HAP-1 (cell line): ENCODE data around the gene ZFYVE26.

Experiments used
- DNase-seq, 2 experiments: peaks; one replicate each; pipeline ENCODE4 v3.0.0-alpha.2; 2016 to 2020; ENCODE audit warnings: low spot score in 2 of 2
- H3K27me3 ChIP-seq: fragments of 250-450 bp; sonication (Bioruptor Pico); 2 replicates; pipeline ENCODE4 v1.5.1; 2020; ENCODE audit warnings: low read depth, mild to moderate bottlenecking, moderate library complexity
- H3K36me3 ChIP-seq: fragments of 250-450 bp; sonication (Bioruptor Pico); replicated peaks from 2 replicates; pipeline ENCODE4 v1.5.1; 2020; ENCODE audit warnings: mild to moderate bottlenecking
- H3K4me1 ChIP-seq: fragments of 250-450 bp; sonication (Bioruptor Pico); 2 replicates; pipeline ENCODE4 v1.5.1; 2020; ENCODE audit warnings: mild to moderate bottlenecking
- H3K4me3 ChIP-seq: fragments of 250-450 bp; sonication (Bioruptor Pico); 2 replicates; pipeline ENCODE4 v1.5.1; 2020; ENCODE audit warnings: mild to moderate bottlenecking, moderate library complexity
- H3K9me3 ChIP-seq: fragments of 250-450 bp; sonication (Bioruptor Pico); 2 replicates; pipeline ENCODE4 v1.5.1; 2020; ENCODE audit warnings: mild to moderate bottlenecking, moderate library complexity
- in situ Hi-C: fragments of 300-500 bp; cut with MboI; formaldehyde crosslinking; loops from 3 replicates; pipeline ENCODE4 v1.14.3; 2020; ENCODE audit warnings: low sequenced_read_pairs, inconsistent platforms, mixed read lengths

Gene ZFYVE26

DNA sequence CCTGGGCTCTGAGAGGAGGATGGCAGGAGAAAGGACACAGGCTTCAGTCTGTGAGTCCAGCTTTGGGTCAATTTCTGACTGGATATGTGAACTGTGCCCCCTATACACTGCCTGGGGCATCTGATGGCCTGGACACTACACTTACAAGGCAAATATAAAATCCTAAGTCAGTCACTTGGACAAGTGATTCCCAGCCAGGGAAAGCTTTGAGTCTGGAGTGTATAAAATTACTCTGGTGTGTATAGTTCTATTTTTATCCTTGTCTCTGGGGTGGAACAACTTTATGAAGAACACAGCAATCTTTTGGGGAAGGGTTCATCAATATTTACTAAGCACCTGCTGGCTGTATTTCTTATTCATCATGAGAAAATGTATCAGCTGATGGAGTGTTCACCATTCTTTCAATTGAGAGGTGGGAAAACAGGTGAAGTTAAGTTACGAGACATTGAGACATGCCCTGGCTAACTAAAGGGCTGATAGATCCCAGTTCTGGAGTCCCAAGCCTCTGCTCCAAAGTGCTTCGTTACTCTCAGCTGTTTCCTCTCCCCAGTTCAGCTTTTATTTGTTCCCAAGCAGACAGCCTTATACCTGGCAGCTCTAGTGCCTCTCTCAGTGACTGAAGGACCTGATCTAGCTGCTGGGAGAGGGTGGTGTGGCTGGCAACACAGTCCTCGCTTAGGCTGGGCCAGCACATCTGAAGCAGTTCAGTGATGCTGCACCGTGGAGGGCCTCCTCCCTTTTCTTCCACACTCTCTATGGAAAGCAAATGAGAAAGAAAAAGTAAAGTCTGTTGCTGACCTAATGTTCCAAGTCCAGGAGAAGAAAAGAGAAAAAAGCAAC, 30.9 kb downstream of the ZFYVE26 start:
- Histone ChIP-seq H3K4me1 (no peaks in the 10 kb centered on the region), H3K36me3 (peaks cover 66% of the 10 kb centered on the region), H3K9me3 (no peaks in the 10 kb centered on the region), H3K27me3 (no peaks in the 10 kb centered on the region), H3K4me3 (no peak overlapping the region)
- DNase-seq: no peak
- in situ Hi-C loops: no loop called here

DNA sequence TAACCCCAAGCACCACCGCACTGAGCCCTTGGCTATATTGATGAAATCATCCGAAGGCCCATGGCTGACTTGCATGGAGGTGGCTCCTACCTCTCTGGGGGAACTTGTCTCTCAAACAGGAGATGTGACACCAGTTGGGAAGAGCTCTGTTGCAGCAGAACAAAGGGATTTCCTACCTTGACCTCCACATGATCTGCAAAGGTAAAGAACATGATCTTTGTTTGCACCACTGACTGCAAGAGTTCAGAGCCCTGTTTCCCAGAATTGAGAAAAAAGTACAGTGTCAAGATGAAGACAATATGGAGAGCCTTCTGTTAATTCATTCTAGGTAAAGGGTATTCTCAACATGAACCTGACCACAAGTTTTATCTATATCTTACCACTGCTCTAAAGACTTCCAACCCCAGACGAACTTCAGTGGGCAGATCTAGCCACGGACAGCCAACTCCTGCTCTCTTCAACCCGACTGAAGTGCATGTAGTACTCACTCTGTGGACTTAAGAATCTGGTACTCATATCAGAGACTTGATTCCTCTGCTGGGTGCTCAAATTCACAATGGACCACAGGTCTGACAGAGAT, 32.1 kb downstream of the ZFYVE26 start:
- no peaks in the 10 kb centered on the region for H3K27me3 ChIP-seq
- H3K9me3 ChIP-seq: no peaks in the 10 kb centered on the region
- peaks cover 69% of the 10 kb centered on the region for H3K36me3 ChIP-seq
- DNase-seq: no peak
- no peak overlapping the region for H3K4me3 ChIP-seq
- no peaks in the 10 kb centered on the region for H3K4me1 ChIP-seq
- in situ Hi-C loops: no loop called here

DNA sequence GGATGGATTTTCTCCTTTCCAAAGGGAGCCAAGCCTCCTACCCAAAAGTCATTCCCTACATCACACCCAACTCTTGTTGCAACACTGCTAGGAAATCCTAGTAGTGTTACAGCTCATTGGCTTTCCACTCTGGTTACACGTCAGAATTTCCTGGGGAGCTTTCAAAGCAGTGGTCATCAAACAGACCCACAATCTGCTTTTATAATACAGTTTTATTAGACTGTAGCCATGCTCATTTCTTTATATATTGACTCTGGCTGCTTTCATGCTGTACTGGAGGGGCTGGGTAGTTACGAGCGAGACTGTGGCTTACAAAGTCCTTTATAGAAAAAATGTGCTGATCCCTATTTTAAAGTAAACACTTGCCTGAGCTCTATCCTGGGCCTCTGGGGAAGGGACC, 34.3 kb downstream of the ZFYVE26 start:
- Histone ChIP-seq H3K36me3 (peaks cover 64% of the 10 kb centered on the region), H3K9me3 (no peaks in the 10 kb centered on the region), H3K4me1 (no peaks in the 10 kb centered on the region), H3K4me3 (no peak overlapping the region), H3K27me3 (no peaks in the 10 kb centered on the region)
- DNase-seq: no peak
- in situ Hi-C loops: no loop called here

- in situ Hi-C loops: no loop called here
Observed at GRCh38 chr14:67778792-67779191, 37.6 kb downstream of the ZFYVE26 start.

GRCh38 chr14:67776653-67777322, 39.6 kb downstream of the ZFYVE26 start:
- H3K36me3 ChIP-seq: peaks cover 53% of the 10 kb centered on the region
- H3K27me3 ChIP-seq: no peaks in the 10 kb centered on the region
- H3K4me3 ChIP-seq: no peak overlapping the region
- DNase-seq: no peak
- H3K4me1 ChIP-seq: no peaks in the 10 kb centered on the region
- in situ Hi-C loops: no loop called here
- no peaks in the 10 kb centered on the region for H3K9me3 ChIP-seq

More at GRCh38 chr14:67778792-67779191, 37.6 kb downstream of the ZFYVE26 start:
- no peak for DNase-seq
- H3K9me3 ChIP-seq: no peaks in the 10 kb centered on the region
- H3K36me3 ChIP-seq: peaks cover 61% of the 10 kb centered on the region
- H3K27me3 ChIP-seq: no peaks in the 10 kb centered on the region
- H3K4me3 ChIP-seq: no peak overlapping the region
- H3K4me1 ChIP-seq: no peaks in the 10 kb centered on the region

GRCh38 chr14:67773844-67774377, 42.5 kb downstream of the ZFYVE26 start:
- H3K4me3 ChIP-seq: no peak overlapping the region
- in situ Hi-C loops: no loop called here
- no peaks in the 10 kb centered on the region for H3K4me1 ChIP-seq
- H3K27me3 ChIP-seq: no peaks in the 10 kb centered on the region
- no peak for DNase-seq
- no peaks in the 10 kb centered on the region for H3K9me3 ChIP-seq
- peaks cover 40% of the 10 kb centered on the region for H3K36me3 ChIP-seq

DNA sequence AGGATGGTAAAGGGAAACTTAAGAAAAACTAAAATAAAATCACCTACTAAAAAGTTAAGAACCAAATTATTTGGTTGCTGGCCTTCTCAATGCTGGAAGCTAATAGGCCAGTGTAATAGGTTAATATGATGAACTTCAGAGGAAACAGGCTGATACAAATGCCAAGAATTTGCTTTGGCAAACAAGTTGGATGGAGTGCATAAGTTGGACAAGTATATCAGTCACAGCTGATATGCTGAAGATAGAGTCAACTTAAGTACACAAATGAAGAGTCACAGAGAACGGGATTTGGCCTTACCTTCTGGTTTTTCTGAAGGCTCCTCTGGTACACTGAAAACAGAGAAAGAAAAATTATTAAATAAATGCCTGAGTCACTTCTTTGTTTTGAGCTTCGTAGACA, 48.2 kb downstream of the ZFYVE26 start:
- no peaks in the 10 kb centered on the region for H3K9me3 ChIP-seq
- H3K4me3 ChIP-seq: no peak overlapping the region
- H3K27me3 ChIP-seq: no peaks in the 10 kb centered on the region
- H3K36me3 ChIP-seq: peaks cover 36% of the 10 kb centered on the region
- in situ Hi-C loops: no loop called here
- H3K4me1 ChIP-seq: no peaks in the 10 kb centered on the region
- no peak for DNase-seq

GRCh38 chr14:67766035-67766680, 50.2 kb downstream of the ZFYVE26 start:
- Histone ChIP-seq H3K9me3 (no peaks in the 10 kb centered on the region), H3K4me1 (no peaks in the 10 kb centered on the region), H3K27me3 (no peaks in the 10 kb centered on the region), H3K36me3 (peaks cover 26% of the 10 kb centered on the region), H3K4me3 (no peak overlapping the region)
- in situ Hi-C loops: no loop called here
- DNase-seq: no peak

- Histone ChIP-seq H3K4me3 (no peak overlapping the region), H3K4me1 (no peaks in the 10 kb centered on the region), H3K9me3 (no peaks in the 10 kb centered on the region), H3K36me3 (peaks cover 29% of the 10 kb centered on the region), H3K27me3 (no peaks in the 10 kb centered on the region)
- in situ Hi-C loops: no loop called here
- DNase-seq: no peak
Observed at GRCh38 chr14:67765192-67765834, 51.1 kb downstream of the ZFYVE26 start.

DNA sequence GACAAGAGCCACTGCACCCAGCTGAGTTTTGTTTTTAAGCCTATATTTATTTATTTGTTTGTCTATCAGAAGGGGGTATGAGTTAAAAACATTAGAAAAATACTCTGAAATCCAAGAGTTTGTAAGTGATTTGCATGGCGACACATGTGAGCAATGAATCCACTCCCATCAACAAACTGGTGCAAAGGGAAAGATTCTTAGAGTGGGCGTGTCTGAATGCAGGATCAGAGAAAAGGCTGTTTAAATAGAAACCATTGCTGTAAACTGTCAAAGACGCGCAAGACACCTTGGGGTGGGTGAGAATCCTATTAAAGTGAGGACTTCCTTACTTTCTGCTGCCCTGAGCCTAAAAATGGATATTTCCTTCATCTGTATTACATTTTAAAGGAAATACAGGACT, 51.9 kb downstream of the ZFYVE26 start:
- Histone ChIP-seq H3K4me1 (no peaks in the 10 kb centered on the region), H3K36me3 (peaks cover 31% of the 10 kb centered on the region), H3K27me3 (no peaks in the 10 kb centered on the region), H3K9me3 (no peaks in the 10 kb centered on the region), H3K4me3 (no peak overlapping the region)
- DNase-seq: no peak
- in situ Hi-C loops: no loop called here

- DNase-seq: no peak
- no peaks in the 10 kb centered on the region for H3K9me3 ChIP-seq
- H3K4me3 ChIP-seq: no peak overlapping the region
- H3K27me3 ChIP-seq: no peaks in the 10 kb centered on the region
- H3K4me1 ChIP-seq: no peaks in the 10 kb centered on the region
- H3K36me3 ChIP-seq: peaks cover 29% of the 10 kb centered on the region
- in situ Hi-C loops: no loop called here
Observed at GRCh38 chr14:67763158-67763822, 53.1 kb downstream of the ZFYVE26 start.

GRCh38 chr14:67762051-67762450, 54.3 kb downstream of the ZFYVE26 start:
- Histone ChIP-seq H3K36me3 (peaks cover 24% of the 10 kb centered on the region), H3K4me1 (no peaks in the 10 kb centered on the region), H3K9me3 (no peaks in the 10 kb centered on the region), H3K4me3 (no peak overlapping the region), H3K27me3 (no peaks in the 10 kb centered on the region)
- in situ Hi-C loops: no loop called here
- no peak for DNase-seq

GRCh38 chr14:67759916-67760315, 56.5 kb downstream of the ZFYVE26 start:
- peaks cover 19% of the 10 kb centered on the region for H3K36me3 ChIP-seq
- no peak overlapping the region for H3K4me3 ChIP-seq
- in situ Hi-C loops: no loop called here
- H3K9me3 ChIP-seq: no peaks in the 10 kb centered on the region
- no peaks in the 10 kb centered on the region for H3K27me3 ChIP-seq
- DNase-seq: no peak
- no peaks in the 10 kb centered on the region for H3K4me1 ChIP-seq
